Ammon's horn (tissue), 1 donor: ENCODE data around the gene DNER.
"Not testable (repeated sequence)": the region's sequence is repeated elsewhere in the genome, so short reads cannot be mapped to it uniquely, and the experiment has no call there.

Source experiments
- DNase-seq: peaks from one replicate; pipeline ENCODE4 v3.0.0-alpha.2; 2016; ENCODE audit warnings: low spot score

Gene DNER

GRCh38 chr2:229564300-229564907 lies 150.0 kb downstream of the DNER start:
- no peak for DNase-seq

- no peak for DNase-seq
These were observed 151.0 kb downstream of the DNER start for GRCh38 chr2:229563388-229563787.

- DNase-seq, result no peak
These were observed 151.8 kb downstream of the DNER start for GRCh38 chr2:229562472-229563127.

- no peak for DNase-seq
These were observed 154.4 kb downstream of the DNER start for GRCh38 chr2:229559986-229560385.

- DNase-seq, result no peak
These were observed 161.3 kb downstream of the DNER start for GRCh38 chr2:229553091-229553490.

GRCh38 chr2:229543176-229543873 lies 171.0 kb downstream of the DNER start:
- no peak for DNase-seq

GRCh38 chr2:229539628-229540027 lies 174.7 kb downstream of the DNER start:
- no peak for DNase-seq

GRCh38 chr2:229531594-229531993 lies 182.8 kb downstream of the DNER start:
- no peak for DNase-seq

GRCh38 chr2:229530434-229530833 lies 183.9 kb downstream of the DNER start:
- DNase-seq, result no peak

- DNase-seq, result no peak
These were observed 185.5 kb downstream of the DNER start for GRCh38 chr2:229528846-229529245.

- no peak for DNase-seq
These were observed 187.4 kb downstream of the DNER start for GRCh38 chr2:229526951-229527350.

- DNase-seq, result no peak
These were observed 189.6 kb downstream of the DNER start for GRCh38 chr2:229524799-229525198.

GRCh38 chr2:229523663-229524062 lies 190.7 kb downstream of the DNER start:
- no peak for DNase-seq

- DNase-seq, result no peak
These were observed 192.8 kb downstream of the DNER start for GRCh38 chr2:229521576-229521975.

- DNase-seq, result no peak
These were observed 193.7 kb downstream of the DNER start for GRCh38 chr2:229520691-229521096.

- peak; percentile 7 for DNase-seq
These were observed 194.5 kb downstream of the DNER start for GRCh38 chr2:229519655-229520430.

GRCh38 chr2:229514273-229514895 lies 200.0 kb downstream of the DNER start:
- DNase-seq, result no peak

GRCh38 chr2:229511524-229511923 lies 202.8 kb downstream of the DNER start:
- no peak for DNase-seq

GRCh38 chr2:229506699-229507098 lies 207.7 kb downstream of the DNER start:
- DNase-seq, result not testable (repeated sequence)

- no peak for DNase-seq
These were observed 213.1 kb downstream of the DNER start for GRCh38 chr2:229501051-229501794.

- no peak for DNase-seq
These were observed 222.3 kb downstream of the DNER start for GRCh38 chr2:229492034-229492433.
